Retinal pigment epithelial cell (primary cell): ENCODE data around the gene DEFB125.

Experiments used
- DNase-seq: peaks from one replicate; pipeline ENCODE4 v3.0.0-alpha.2; 2010; ENCODE audit warnings: low read depth
- H3K4me3 ChIP-seq: 2 replicates; pipeline ENCODE4 v1.5.1; 2011; ENCODE audit warnings: mild to moderate bottlenecking, low read length, control low read depth, moderate library complexity
- CTCF ChIP-seq: conservative IDR thresholded peaks from 2 replicates; pipeline ENCODE4 v1.5.1; 2011; ENCODE audit warnings: low read depth, low read length, control low read depth, inconsistent platforms

The DEFB125 gene

GRCh38 chr20:87401-87800 lies at the start of gene DEFB125:
Gene DEFB125 (plus strand): TSS chr20:87672. CDS start chr20:87710, 38 bp downstream.
- DNase-seq = no peak
- no peak for TF ChIP-seq CTCF
- H3K4me3 ChIP-seq = no peak within 1 kb of the TSS

- no peak for DNase-seq
- H3K4me3 ChIP-seq = no peak overlapping the region
- no peak for TF ChIP-seq CTCF
Measured at GRCh38 chr20:60035-60918, 27.2 kb upstream of the DEFB125 start.

- no peak for TF ChIP-seq CTCF
- no peak overlapping the region for H3K4me3 ChIP-seq
- DNase-seq = no peak
Measured at GRCh38 chr20:61230-61629, 26.2 kb upstream of the DEFB125 start.

GRCh38 chr20:61757-62156 lies 25.7 kb upstream of the DEFB125 start:
- DNase-seq = no peak
- H3K4me3 ChIP-seq = no peak overlapping the region
- TF ChIP-seq CTCF = no peak

- DNase-seq = no peak
- no peak overlapping the region for H3K4me3 ChIP-seq
- no peak for TF ChIP-seq CTCF
Measured at GRCh38 chr20:62487-62886, 25.0 kb upstream of the DEFB125 start.

- H3K4me3 ChIP-seq = no peak overlapping the region
- TF ChIP-seq CTCF = no peak
- no peak for DNase-seq
Measured at GRCh38 chr20:64026-64603, 23.4 kb upstream of the DEFB125 start.
